Neural progenitor cell (in vitro differentiated cells): ENCODE measurements around the gene KNDC1.

Experiments
- EZH2 ChIP-seq: fragments of 200-600 bp; sonication (generic); IDR thresholded peaks from 2 replicates; pipeline ENCODE4 v1.6.1; 2017; ENCODE audit warnings: antibody characterized with exemption, mild to moderate bottlenecking, moderate library complexity
- EZH2phosphoT487 ChIP-seq: fragments of 200-600 bp; sonication (generic); IDR thresholded peaks from 2 replicates; pipeline ENCODE4 v1.6.1; 2017; ENCODE audit warnings: antibody characterized with exemption
- TF ChIP-seq, protein P1 (sequence below): fragments of 200-600 bp; sonication (generic); IDR thresholded peaks from 2 replicates; pipeline ENCODE4 v1.5.1; 2017; ENCODE audit warnings: antibody characterized with exemption, mild to moderate bottlenecking

DNA sequence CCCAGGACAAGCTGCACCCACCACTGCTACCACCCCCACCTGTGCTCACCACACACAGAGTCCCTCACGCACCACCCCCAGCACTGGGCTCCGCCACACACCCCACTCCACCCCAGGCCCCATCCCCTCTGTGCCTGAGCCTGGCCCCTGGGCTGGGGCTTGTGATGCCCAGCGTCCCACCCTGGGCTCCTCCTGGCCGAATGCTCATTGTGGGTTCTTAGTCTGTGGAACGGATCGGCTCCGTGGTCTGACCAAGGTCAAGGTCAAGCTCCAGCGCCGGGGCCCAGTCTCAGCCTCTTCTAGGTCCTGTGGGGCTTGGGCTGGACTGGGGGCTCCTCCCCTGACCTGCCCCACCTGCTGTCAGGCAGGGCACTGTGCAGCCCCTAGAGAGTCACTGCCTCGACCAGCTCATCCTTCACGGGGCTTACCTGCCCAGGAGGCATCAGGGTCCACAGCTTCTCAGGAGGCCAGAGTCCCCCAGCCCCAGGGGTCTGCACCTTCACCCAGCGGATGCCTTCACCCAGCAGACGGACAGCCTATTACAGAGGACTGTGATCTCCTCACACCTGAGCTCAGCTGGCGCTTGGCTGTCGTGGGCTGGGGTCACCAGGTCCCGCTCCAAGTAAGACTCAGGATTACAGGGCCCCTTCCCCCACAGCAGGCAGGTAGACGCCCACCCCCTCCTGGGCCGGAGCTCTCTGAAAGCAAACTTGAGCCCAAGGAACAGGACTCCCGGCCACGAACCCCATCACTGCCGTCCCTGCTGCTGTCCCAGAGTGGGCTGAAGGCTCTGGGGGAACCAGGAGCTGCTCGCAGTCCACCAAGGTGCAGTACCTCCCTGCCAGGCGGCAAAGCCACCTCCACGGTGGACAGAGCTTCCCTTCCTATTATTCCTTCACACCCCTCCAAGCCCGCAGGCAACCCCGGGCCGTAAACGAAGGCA lies 54.7 kb downstream of the KNDC1 start:
- TF ChIP-seq, protein P1, sequence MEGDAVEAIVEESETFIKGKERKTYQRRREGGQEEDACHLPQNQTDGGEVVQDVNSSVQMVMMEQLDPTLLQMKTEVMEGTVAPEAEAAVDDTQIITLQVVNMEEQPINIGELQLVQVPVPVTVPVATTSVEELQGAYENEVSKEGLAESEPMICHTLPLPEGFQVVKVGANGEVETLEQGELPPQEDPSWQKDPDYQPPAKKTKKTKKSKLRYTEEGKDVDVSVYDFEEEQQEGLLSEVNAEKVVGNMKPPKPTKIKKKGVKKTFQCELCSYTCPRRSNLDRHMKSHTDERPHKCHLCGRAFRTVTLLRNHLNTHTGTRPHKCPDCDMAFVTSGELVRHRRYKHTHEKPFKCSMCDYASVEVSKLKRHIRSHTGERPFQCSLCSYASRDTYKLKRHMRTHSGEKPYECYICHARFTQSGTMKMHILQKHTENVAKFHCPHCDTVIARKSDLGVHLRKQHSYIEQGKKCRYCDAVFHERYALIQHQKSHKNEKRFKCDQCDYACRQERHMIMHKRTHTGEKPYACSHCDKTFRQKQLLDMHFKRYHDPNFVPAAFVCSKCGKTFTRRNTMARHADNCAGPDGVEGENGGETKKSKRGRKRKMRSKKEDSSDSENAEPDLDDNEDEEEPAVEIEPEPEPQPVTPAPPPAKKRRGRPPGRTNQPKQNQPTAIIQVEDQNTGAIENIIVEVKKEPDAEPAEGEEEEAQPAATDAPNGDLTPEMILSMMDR = no peak
- TF ChIP-seq EZH2phosphoT487 (no peak), EZH2 (no peak)
